Kidney epithelial cell (primary cell): ENCODE results near the gene OR51E2. TPM values are rescaled to one million over a fixed set of nuclear protein-coding genes. Genes with fewer than 3 reads are reported as not detected.

Source experiments
- DNase-seq: peaks from one replicate; pipeline ENCODE4 v3.0.0-alpha.2; 2010; ENCODE audit warnings: low read depth
- H3K27me3 ChIP-seq: 2 replicates; pipeline ENCODE4 v1.6.0; 2011; ENCODE audit warnings: low read length; ENCODE audit not compliant: control insufficient read depth, insufficient read depth
- H3K36me3 ChIP-seq: 2 replicates; pipeline ENCODE4 v1.5.1; 2011; ENCODE audit warnings: low read length; ENCODE audit not compliant: control insufficient read depth, insufficient read depth
- H3K4me3 ChIP-seq: 2 replicates; pipeline ENCODE4 v1.5.1; 2011; ENCODE audit warnings: low read depth, mild to moderate bottlenecking, control low read depth, low read length
- total RNA-seq: library from RNA; depleted of rRNA; stranded (reverse); fragments of >200 nt; gene quantifications from 2 replicates; pipeline ENCODE4 v1.2.3, GENCODE V29; 2015
- TF ChIP-seq, protein P1 (sequence below): IDR thresholded peaks from 2 replicates; pipeline ENCODE4 v1.5.1; 2011; ENCODE audit warnings: mild to moderate bottlenecking, moderate library complexity, low read length, control low read depth, inconsistent platforms; ENCODE audit not compliant: insufficient read depth, poor library complexity, severe bottlenecking

OR51E2 gene
- total RNA-seq, 1 donor from 2014 or later, result not detected

DNA sequence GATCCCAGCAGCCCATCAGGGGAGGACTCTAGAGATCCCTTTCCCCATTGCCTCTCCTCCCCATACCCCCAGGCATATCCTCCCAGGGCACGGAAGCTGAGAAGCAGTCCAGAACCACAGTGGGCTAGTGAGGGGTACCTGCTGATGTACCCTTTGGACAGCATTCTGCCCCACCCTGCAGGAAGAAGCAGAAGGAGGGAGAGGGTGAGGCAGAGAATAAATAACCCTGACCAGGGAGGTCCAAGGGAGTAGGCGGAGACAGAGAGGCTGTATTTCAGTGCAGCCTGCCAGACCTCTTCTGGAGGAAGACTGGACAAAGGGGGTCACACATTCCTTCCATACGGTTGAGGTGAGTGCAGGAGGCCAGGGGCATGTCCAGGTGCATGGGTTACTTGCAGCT lies 54.0 kb downstream of the OR51E2 start, which contains the start of gene OR51E1:
Gene OR51E1, plus strand, starts transcription at position 301 of the 400 bp plus-strand sequence. CDS start 8,545 bp downstream, outside the sequence.
- TF ChIP-seq, protein P1, sequence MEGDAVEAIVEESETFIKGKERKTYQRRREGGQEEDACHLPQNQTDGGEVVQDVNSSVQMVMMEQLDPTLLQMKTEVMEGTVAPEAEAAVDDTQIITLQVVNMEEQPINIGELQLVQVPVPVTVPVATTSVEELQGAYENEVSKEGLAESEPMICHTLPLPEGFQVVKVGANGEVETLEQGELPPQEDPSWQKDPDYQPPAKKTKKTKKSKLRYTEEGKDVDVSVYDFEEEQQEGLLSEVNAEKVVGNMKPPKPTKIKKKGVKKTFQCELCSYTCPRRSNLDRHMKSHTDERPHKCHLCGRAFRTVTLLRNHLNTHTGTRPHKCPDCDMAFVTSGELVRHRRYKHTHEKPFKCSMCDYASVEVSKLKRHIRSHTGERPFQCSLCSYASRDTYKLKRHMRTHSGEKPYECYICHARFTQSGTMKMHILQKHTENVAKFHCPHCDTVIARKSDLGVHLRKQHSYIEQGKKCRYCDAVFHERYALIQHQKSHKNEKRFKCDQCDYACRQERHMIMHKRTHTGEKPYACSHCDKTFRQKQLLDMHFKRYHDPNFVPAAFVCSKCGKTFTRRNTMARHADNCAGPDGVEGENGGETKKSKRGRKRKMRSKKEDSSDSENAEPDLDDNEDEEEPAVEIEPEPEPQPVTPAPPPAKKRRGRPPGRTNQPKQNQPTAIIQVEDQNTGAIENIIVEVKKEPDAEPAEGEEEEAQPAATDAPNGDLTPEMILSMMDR, result no peak

DNA sequence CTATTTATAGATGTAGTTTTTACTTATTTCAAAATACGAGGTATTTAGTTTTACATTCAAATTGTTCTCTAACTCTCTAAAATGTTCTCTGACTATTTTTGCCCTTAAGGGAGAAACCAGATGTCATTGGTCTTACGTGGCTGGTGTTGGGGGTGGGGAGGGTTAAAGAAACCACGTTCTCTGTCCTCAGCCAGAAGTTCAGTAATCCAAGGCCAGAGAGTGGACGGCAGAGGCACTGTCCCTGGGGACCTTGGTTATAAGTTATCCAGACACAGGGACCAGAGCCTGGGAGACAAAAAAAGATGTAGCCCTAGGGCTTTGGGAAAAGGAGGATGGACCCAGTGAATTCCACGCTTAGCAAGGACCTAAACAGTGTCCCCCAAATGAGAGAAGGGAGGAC lies 54.6 kb downstream of the OR51E2 start:
- Histone ChIP-seq H3K36me3 (no peaks in the 10 kb centered on the region), H3K27me3 (no peaks in the 10 kb centered on the region), H3K4me3 (no peak overlapping the region)
- DNase-seq, result no peak
- TF ChIP-seq, protein P1, result no peak

More for the DNA sequence above, 54.0 kb downstream of the OR51E2 start, which contains the start of gene OR51E1:
- no peaks in the 10 kb centered on the region for H3K36me3 ChIP-seq
- no peak for DNase-seq
- H3K27me3 ChIP-seq, result no peaks in the 10 kb centered on the region
- no peak within 1 kb of the TSS for H3K4me3 ChIP-seq

DNA sequence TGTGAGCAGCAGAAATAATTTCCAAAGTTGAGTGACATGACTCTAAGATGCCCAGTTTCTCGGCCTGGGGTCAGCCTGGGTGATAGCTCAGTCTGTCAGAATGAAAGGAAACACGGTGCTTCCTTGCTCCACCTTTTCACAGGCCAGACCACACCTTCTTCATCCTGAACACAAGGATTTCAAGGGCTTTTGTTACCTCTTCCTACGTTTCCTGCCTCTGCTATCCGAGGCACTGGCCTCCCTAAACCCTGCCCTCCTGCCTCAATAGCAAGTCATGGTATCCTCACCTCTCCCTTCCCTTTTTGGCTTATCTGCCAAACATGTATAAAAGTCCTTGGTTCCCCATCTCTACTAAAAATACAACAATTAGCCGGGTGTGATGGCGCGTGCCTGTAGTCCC lies 55.6 kb downstream of the OR51E2 start:
- Histone ChIP-seq H3K36me3 (no peaks in the 10 kb centered on the region), H3K4me3 (no peak overlapping the region), H3K27me3 (no peaks in the 10 kb centered on the region)
- no peak for DNase-seq
- TF ChIP-seq, protein P1, result no peak

DNA sequence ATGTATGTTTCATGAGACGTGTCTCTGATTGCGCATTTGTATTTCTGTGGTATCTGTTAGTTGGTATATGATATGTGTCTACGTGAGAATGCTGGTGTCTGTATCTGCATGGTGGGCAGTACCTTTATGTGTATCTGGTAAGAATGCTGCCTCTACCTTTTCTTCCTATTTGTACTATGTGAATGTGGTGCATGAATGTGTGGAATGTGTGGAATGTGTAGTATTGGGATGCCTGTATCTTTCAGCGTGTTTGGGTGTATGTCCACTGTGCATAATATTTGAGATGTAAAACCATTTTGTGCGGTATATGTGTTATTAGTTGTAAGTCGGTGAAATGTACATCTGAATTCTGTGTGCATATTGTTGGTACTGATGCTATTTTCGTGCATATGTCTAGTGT lies 56.2 kb downstream of the OR51E2 start:
- H3K4me3 ChIP-seq, result no peak overlapping the region
- TF ChIP-seq, protein P1, result no peak
- DNase-seq, result no peak

DNA sequence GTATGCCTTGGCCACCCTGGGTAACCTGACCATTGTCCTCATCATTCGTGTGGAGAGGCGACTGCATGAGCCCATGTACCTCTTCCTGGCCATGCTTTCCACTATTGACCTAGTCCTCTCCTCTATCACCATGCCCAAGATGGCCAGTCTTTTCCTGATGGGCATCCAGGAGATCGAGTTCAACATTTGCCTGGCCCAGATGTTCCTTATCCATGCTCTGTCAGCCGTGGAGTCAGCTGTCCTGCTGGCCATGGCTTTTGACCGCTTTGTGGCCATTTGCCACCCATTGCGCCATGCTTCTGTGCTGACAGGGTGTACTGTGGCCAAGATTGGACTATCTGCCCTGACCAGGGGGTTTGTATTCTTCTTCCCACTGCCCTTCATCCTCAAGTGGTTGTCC lies 57.7 kb downstream of the OR51E2 start:
- TF ChIP-seq, protein P1, result no peak
- DNase-seq, result no peak
- H3K27me3 ChIP-seq, result no peaks in the 10 kb centered on the region
- no peak overlapping the region for H3K4me3 ChIP-seq
- no peaks in the 10 kb centered on the region for H3K36me3 ChIP-seq

More for the DNA sequence above, 56.2 kb downstream of the OR51E2 start:
- H3K27me3 ChIP-seq, result no peaks in the 10 kb centered on the region
- H3K36me3 ChIP-seq, result no peaks in the 10 kb centered on the region

DNA sequence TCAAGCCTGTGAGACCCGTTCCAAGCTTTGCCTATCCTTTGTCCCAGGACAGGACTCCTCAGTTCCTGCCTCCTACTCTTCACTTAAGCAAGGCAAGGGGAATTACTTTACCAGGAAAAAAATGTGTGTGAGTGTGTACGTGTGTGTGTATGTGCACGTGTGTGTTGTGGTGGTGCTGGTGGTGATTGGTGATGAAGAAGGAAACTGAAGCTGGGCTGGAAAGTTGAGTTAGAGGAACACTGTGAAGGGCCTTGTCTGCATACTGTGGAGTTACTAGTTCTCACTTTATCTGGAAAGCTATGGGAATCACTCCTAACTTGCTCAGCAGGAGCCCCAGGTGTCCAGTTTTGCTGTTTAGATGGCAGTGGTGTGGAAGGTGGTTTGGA lies 60.0 kb downstream of the OR51E2 start:
- no peaks in the 10 kb centered on the region for H3K27me3 ChIP-seq
- H3K4me3 ChIP-seq, result no peak overlapping the region
- TF ChIP-seq, protein P1, result no peak
- no peaks in the 10 kb centered on the region for H3K36me3 ChIP-seq
- no peak for DNase-seq
